H9 (cell line): ENCODE measurements around the gene RRAGB. TPM values are rescaled to one million over a fixed set of nuclear protein-coding genes. Genes with fewer than 3 reads are reported as not detected.

Source experiments
- DNase-seq: peaks from one replicate; pipeline ENCODE4 v3.0.0-alpha.2; 2017
- H2AFZ ChIP-seq: one replicate; pipeline ENCODE4 v1.6.1; 2013; ENCODE audit warnings: mild to moderate bottlenecking, low read length, control low read depth, moderate library complexity
- H2AK5ac ChIP-seq: 2 replicates; pipeline ENCODE4 v1.6.1; 2013; ENCODE audit warnings: low read length, control low read depth, mixed read lengths; ENCODE audit not compliant: insufficient read length
- H2BK120ac ChIP-seq: one replicate; pipeline ENCODE4 v1.6.1; 2013; ENCODE audit warnings: low read depth, mild to moderate bottlenecking, low read length, control low read depth, inconsistent platforms; ENCODE audit not compliant: poor library complexity, severe bottlenecking
- H2BK12ac ChIP-seq: 2 replicates; pipeline ENCODE4 v1.6.1; 2013; ENCODE audit warnings: low read length, control low read depth, mixed read lengths, low read depth; ENCODE audit not compliant: insufficient read length
- H2BK15ac ChIP-seq: 2 replicates; pipeline ENCODE4 v1.6.1; 2013; ENCODE audit warnings: low read depth, low read length, control low read depth
- H2BK20ac ChIP-seq: one replicate; pipeline ENCODE4 v1.6.1; 2013; ENCODE audit warnings: low read depth, mild to moderate bottlenecking, low read length, control low read depth, inconsistent platforms; ENCODE audit not compliant: poor library complexity, severe bottlenecking
- H2BK5ac ChIP-seq: 2 replicates; pipeline ENCODE4 v1.6.1; 2013; ENCODE audit warnings: low read length, control low read depth, mixed read lengths; ENCODE audit not compliant: insufficient read length
- H3K14ac ChIP-seq: 2 replicates; pipeline ENCODE4 v1.6.1; 2013; ENCODE audit warnings: low read length, control low read depth; ENCODE audit not compliant: insufficient read depth
- H3K18ac ChIP-seq: 2 replicates; pipeline ENCODE4 v1.6.1; 2013; ENCODE audit warnings: low read depth, mild to moderate bottlenecking, mixed read lengths, low read length, control low read depth; ENCODE audit not compliant: insufficient read length
- H3K23ac ChIP-seq: 2 replicates; pipeline ENCODE4 v1.6.1; 2013; ENCODE audit warnings: low read length, control low read depth, mixed read lengths, low read depth; ENCODE audit not compliant: insufficient read length
- H3K23me2 ChIP-seq: 2 replicates; pipeline ENCODE4 v1.6.1; 2013; ENCODE audit warnings: low read depth, mild to moderate bottlenecking, mixed read lengths, low read length, control low read depth; ENCODE audit not compliant: insufficient read length, poor library complexity, severe bottlenecking
- H3K27ac ChIP-seq: 2 replicates; pipeline ENCODE4 v1.5.1; 2013; ENCODE audit warnings: low read length, control low read depth, mixed read lengths, low read depth; ENCODE audit not compliant: insufficient read length
- H3K27me3 ChIP-seq: 2 replicates; pipeline ENCODE4 v1.6.1; 2013; ENCODE audit warnings: low read length, control low read depth, inconsistent platforms; ENCODE audit not compliant: insufficient read depth
- H3K4ac ChIP-seq: 2 replicates; pipeline ENCODE4 v1.6.1; 2013; ENCODE audit warnings: low read depth, mild to moderate bottlenecking, control low read depth, inconsistent platforms, low read length, moderate library complexity
- H3K4me1 ChIP-seq: 2 replicates; pipeline ENCODE4 v1.6.1; 2013; ENCODE audit warnings: low read length, control low read depth, inconsistent platforms; ENCODE audit not compliant: insufficient read depth
- H3K4me2 ChIP-seq: 2 replicates; pipeline ENCODE4 v1.6.1; 2013; ENCODE audit warnings: low read length, control low read depth, mixed read lengths; ENCODE audit not compliant: insufficient read length, insufficient read depth
- H3K56ac ChIP-seq: 2 replicates; pipeline ENCODE4 v1.6.1; 2013; ENCODE audit warnings: low read depth, mild to moderate bottlenecking, mixed read lengths, low read length, control low read depth; ENCODE audit not compliant: insufficient read length
- H3K79me1 ChIP-seq: 2 replicates; pipeline ENCODE4 v1.6.1; 2013; ENCODE audit warnings: low read depth, mild to moderate bottlenecking, moderate library complexity, low read length, control low read depth, inconsistent platforms; ENCODE audit not compliant: insufficient read depth, poor library complexity, severe bottlenecking
- H3K79me2 ChIP-seq: 2 replicates; pipeline ENCODE4 v1.6.1; 2013; ENCODE audit warnings: low read length, control low read depth, inconsistent platforms; ENCODE audit not compliant: insufficient read depth
- H3K9ac ChIP-seq: 2 replicates; pipeline ENCODE4 v1.6.1; 2013; ENCODE audit warnings: low read length, control low read depth, mixed read lengths; ENCODE audit not compliant: insufficient read length; ENCODE audit errors: extremely low read depth
- H3K9me3 ChIP-seq: one replicate; pipeline ENCODE4 v1.6.1; 2013; ENCODE audit warnings: low read depth, low read length, inconsistent platforms; ENCODE audit not compliant: control insufficient read depth
- H3T11ph ChIP-seq: one replicate; pipeline ENCODE4 v1.6.1; 2013; ENCODE audit warnings: mild to moderate bottlenecking, low read length, control low read depth, inconsistent platforms
- H4K20me1 ChIP-seq: one replicate; pipeline ENCODE4 v1.6.1; 2013; ENCODE audit not compliant: control insufficient read depth, insufficient read length, insufficient read depth
- H4K5ac ChIP-seq: 2 replicates; pipeline ENCODE4 v1.6.1; 2013; ENCODE audit warnings: low read depth, mild to moderate bottlenecking, mixed read lengths, low read length, control low read depth; ENCODE audit not compliant: insufficient read length
- H4K8ac ChIP-seq: replicated peaks from 2 replicates; pipeline ENCODE4 v1.6.1; 2013; ENCODE audit warnings: low read length, control low read depth, mixed read lengths, low read depth; ENCODE audit not compliant: insufficient read length
- H4K91ac ChIP-seq: 2 replicates; pipeline ENCODE4 v1.6.1; 2013; ENCODE audit warnings: low read depth, mild to moderate bottlenecking, moderate library complexity, mixed read lengths, low read length, control low read depth; ENCODE audit not compliant: insufficient read length
- H3K27ac Mint-ChIP-seq, 3 experiments: 2 replicates in 2 of 3; 3 replicates in 1 of 3; pipeline ENCODE4 v1.8.0; 2020 to 2021; ENCODE audit warnings: mixed read lengths in 3 of 3, mild to moderate bottlenecking in 1 of 3, moderate library complexity in 1 of 3
- H3K27me3 Mint-ChIP-seq: 2 replicates; pipeline ENCODE4 v1.8.0; 2021; ENCODE audit warnings: low read depth, mild to moderate bottlenecking, moderate library complexity, mixed read lengths
- H3K36me3 Mint-ChIP-seq, 3 experiments: 2 replicates in 2 of 3; 3 replicates in 1 of 3; pipeline ENCODE4 v1.8.0; 2020 to 2021; ENCODE audit warnings: low read depth in 3 of 3, mixed read lengths in 3 of 3; ENCODE audit not compliant: insufficient read depth in 1 of 3
- H3K4me1 Mint-ChIP-seq, 2 experiments: 2 replicates each; pipeline ENCODE4 v1.8.0; 2020; ENCODE audit warnings: mixed read lengths in 2 of 2
- H3K4me3 Mint-ChIP-seq, 2 experiments: 2 replicates in 1 of 2; 3 replicates in 1 of 2; pipeline ENCODE4 v1.8.0; 2020 to 2021; ENCODE audit warnings: mild to moderate bottlenecking in 2 of 2, mixed read lengths in 2 of 2, moderate library complexity in 1 of 2
- H3K9me3 Mint-ChIP-seq, 2 experiments: 2 replicates in 1 of 2; 3 replicates in 1 of 2; pipeline ENCODE4 v1.8.0; 2020; ENCODE audit warnings: mild to moderate bottlenecking in 2 of 2, mixed read lengths in 2 of 2, moderate library complexity in 1 of 2
- CTCF ChIP-seq: fragments of 200-600 bp; sonication (generic); conservative IDR thresholded peaks from 3 replicates; pipeline ENCODE4 v1.8.0; 2021; ENCODE audit warnings: antibody characterized with exemption, mild to moderate bottlenecking
- WGBS: extraction: QIAGEN DNeasy Blood & Tissue Kit; methylation state at CpG from one replicate; pipeline ENCODE4 v1.1.7; 2013; ENCODE audit warnings: missing lambda C conversion rate, low lambda C conversion rate, mixed read lengths; ENCODE audit not compliant: insufficient read length; ENCODE audit errors: extremely low coverage; 5-methylcytosine and 5-hydroxymethylcytosine counted together
- total RNA-seq: library from RNA; stranded (reverse); gene quantifications from 2 replicates; pipeline ENCODE4 v1.2.1, GENCODE V29; 2021

The RRAGB gene
- total RNA-seq, 1 experiment from 2014 or later: 10.3 TPM

GRCh38 chrX:55750256-55750655 lies 32.7 kb downstream of the RRAGB start:
- H3K4me1 Mint-ChIP-seq: no peaks in the 10 kb centered on the region
- no peak overlapping the region for H4K91ac ChIP-seq
- WGBS: no CpG with 5 or more reads among the region's 1 CpG

More at GRCh38 chrX:55750256-55750655, 32.7 kb downstream of the RRAGB start:
- Histone ChIP-seq H3K14ac (no peak overlapping the region), H3K79me1 (no peaks in the 10 kb centered on the region), H4K5ac (no peak overlapping the region), H3K4me2 (no peak overlapping the region), H3K23ac (no peak overlapping the region), H3K23me2 (no peaks in the 10 kb centered on the region), H2BK120ac (no peak overlapping the region), H3K56ac (no peak overlapping the region), H3K4ac (no peak overlapping the region), H3T11ph (no peak overlapping the region), H3K9ac (no peak overlapping the region), H3K79me2 (no peaks in the 10 kb centered on the region), H2AFZ (no peak overlapping the region), H3K18ac (no peak overlapping the region), H2BK12ac (no peak overlapping the region), H2BK20ac (no peak overlapping the region), H2BK15ac (no peak overlapping the region), H2AK5ac (no peak overlapping the region), H3K4me1 (no peaks in the 10 kb centered on the region), H3K27ac (no peak overlapping the region), H4K20me1 (no peaks in the 10 kb centered on the region), H4K8ac (no peak overlapping the region), H3K9me3 (peaks cover 33% of the 10 kb centered on the region), H3K27me3 (no peaks in the 10 kb centered on the region), H2BK5ac (no peak overlapping the region)
- no peak for DNase-seq
- no peak overlapping the region for H3K4me3 Mint-ChIP-seq
- H3K36me3 Mint-ChIP-seq: peaks cover 17 to 31% (median 28%) of the 10 kb centered on the region in 3 experiments
- no peak overlapping the region for H3K27ac Mint-ChIP-seq
- H3K27me3 Mint-ChIP-seq: no peaks in the 10 kb centered on the region
- H3K9me3 Mint-ChIP-seq: peaks cover 37 to 48% of the 10 kb centered on the region in 2 experiments
- no peak for TF ChIP-seq CTCF
